H1 (cell line): Measurements from ENCODE around the gene AGXT2. TPM values are rescaled to one million over a fixed set of nuclear protein-coding genes. Genes with fewer than 3 reads are reported as not detected.

Experiments
- CTCF ChIA-PET: fragments of 300-600 bp; sonication (Branson Sonifier 250); formaldehyde crosslinking; loops from one replicate; lab custom pipeline; 2021; ENCODE audit not compliant: partially characterized antibody; lab: Charles Lee
- POLR2A ChIA-PET: fragments of 300-600 bp; sonication (Branson Sonifier 250); formaldehyde crosslinking; loops from one replicate; lab custom pipeline; 2021; ENCODE audit warnings: inconsistent platforms; ENCODE audit not compliant: partially characterized antibody; lab: Charles Lee
- DNase-seq, 2 experiments: peaks; one replicate each; pipeline versions ENCODE4 v3.0.0 to v3.0.0-alpha.2; 2010 to 2022; ENCODE audit warnings: low spot score in 2 of 2, low read depth in 1 of 2, mixed read lengths in 1 of 2
- FAIRE-seq: peaks from 2 replicates; lab custom pipeline; 2011; peaks lifted over from hg19 to GRCh38; lab: Jason Lieb, UNC
- H2AFZ ChIP-seq: 2 replicates; pipeline ENCODE4 v1.8.1; 2012; ENCODE audit warnings: low read length, inconsistent platforms
- H2AK5ac ChIP-seq: 2 replicates; pipeline ENCODE4 v1.6.1; 2013; ENCODE audit warnings: low read depth, low read length
- H2BK120ac ChIP-seq: replicated peaks from 2 replicates; pipeline ENCODE3; 2013; ENCODE audit warnings: low read depth, low read length, inconsistent platforms
- H2BK12ac ChIP-seq: 2 replicates; pipeline ENCODE4 v1.6.1; 2013; ENCODE audit warnings: low read depth, low read length
- H2BK15ac ChIP-seq: 2 replicates; pipeline ENCODE4 v1.6.1; 2013; ENCODE audit warnings: low read length
- H2BK20ac ChIP-seq: 2 replicates; pipeline ENCODE4 v1.6.1; 2013; ENCODE audit warnings: low read length
- H2BK5ac ChIP-seq: 2 replicates; pipeline ENCODE4 v1.6.1; 2013; ENCODE audit warnings: low read depth, low read length
- H3K14ac ChIP-seq: 2 replicates; pipeline ENCODE4 v1.6.1; 2013; ENCODE audit warnings: inconsistent platforms; ENCODE audit not compliant: insufficient read length
- H3K18ac ChIP-seq: 2 replicates; pipeline ENCODE4 v1.6.1; 2013; ENCODE audit warnings: low read length; ENCODE audit errors: extremely low read depth
- H3K23ac ChIP-seq: 2 replicates; pipeline ENCODE4 v1.6.1; 2013; ENCODE audit warnings: inconsistent platforms; ENCODE audit not compliant: insufficient read length
- H3K23me2 ChIP-seq: 2 replicates; pipeline ENCODE4 v1.6.1; 2013; ENCODE audit warnings: low read depth, low read length
- H3K27ac ChIP-seq: 2 replicates; pipeline ENCODE4 v1.6.1; 2011; ENCODE audit warnings: low read depth, low read length, inconsistent platforms
- H3K27me3 ChIP-seq, 4 experiments: replicated peaks in 1 of 4; 1 replicate in 1 of 4; 2 replicates in 3 of 4; pipeline versions ENCODE4 v1.6.1 to v1.8.1; 2011 to 2013; ENCODE audit warnings: low read length in 3 of 4, mild to moderate bottlenecking in 3 of 4, inconsistent platforms in 2 of 4, mixed read lengths in 2 of 4, moderate library complexity in 1 of 4; ENCODE audit not compliant: control insufficient read depth in 3 of 4, insufficient read depth in 3 of 4; ENCODE audit errors: extremely low read depth in 1 of 4
- H3K36me3 ChIP-seq, 4 experiments: 2 replicates each; pipeline versions ENCODE4 v1.6.1 to v1.8.1; 2011 to 2013; ENCODE audit warnings: mild to moderate bottlenecking in 4 of 4, low read length in 3 of 4, moderate library complexity in 2 of 4, control low read depth in 1 of 4, inconsistent platforms in 1 of 4; ENCODE audit not compliant: insufficient read depth in 4 of 4, control insufficient read depth in 2 of 4
- H3K4ac ChIP-seq: replicated peaks from 2 replicates; pipeline ENCODE3; 2013; ENCODE audit warnings: low read length, low read depth, mixed read lengths, inconsistent platforms; ENCODE audit not compliant: insufficient read length
- H3K4me1 ChIP-seq, 4 experiments: replicated peaks in 1 of 4; 1 replicate in 1 of 4; 2 replicates in 3 of 4; pipeline versions ENCODE4 v1.6.1 to v1.8.1; 2011 to 2013; ENCODE audit warnings: low read length in 3 of 4, inconsistent platforms in 2 of 4, mixed read lengths in 1 of 4; ENCODE audit not compliant: insufficient read depth in 4 of 4, control insufficient read depth in 3 of 4
- H3K4me2 ChIP-seq, 2 experiments: 2 replicates each; pipeline versions ENCODE4 v1.6.1 to v1.8.1; 2011 to 2013; ENCODE audit warnings: low read depth in 2 of 2, low read length in 2 of 2, control low read depth in 1 of 2, inconsistent platforms in 1 of 2, mild to moderate bottlenecking in 1 of 2; ENCODE audit not compliant: insufficient read depth in 1 of 2
- H3K4me3 ChIP-seq, 4 experiments: fragments of 200-600, 300-600 bp in 1 of 4; sonication (generic), shearing (Covaris generic), sonication (Bioruptor Twin) in 1 of 4; 2 replicates each; pipeline versions ENCODE4 v1.5.1 to v1.8.1; 2011 to 2016; ENCODE audit warnings: low read length in 4 of 4, low read depth in 3 of 4, control low read depth in 2 of 4, inconsistent platforms in 2 of 4, mild to moderate bottlenecking in 2 of 4, mixed read lengths in 1 of 4, moderate library complexity in 1 of 4; ENCODE audit not compliant: insufficient read depth in 2 of 4; ENCODE audit errors: extremely low read depth in 1 of 4
- H3K56ac ChIP-seq: replicated peaks from 2 replicates; pipeline ENCODE3; 2013; ENCODE audit warnings: low read depth, mild to moderate bottlenecking, mixed read lengths, low read length, inconsistent platforms; ENCODE audit not compliant: insufficient read length
- H3K79me1 ChIP-seq: 2 replicates; pipeline ENCODE4 v1.6.1; 2013; ENCODE audit warnings: low read depth, low read length, control low read depth
- H3K79me2 ChIP-seq, 2 experiments: 2 replicates each; pipeline versions ENCODE4 v1.6.1 to v1.8.1; 2012 to 2013; ENCODE audit warnings: low read length in 2 of 2, mild to moderate bottlenecking in 2 of 2, inconsistent platforms in 1 of 2; ENCODE audit not compliant: insufficient read depth in 2 of 2, control insufficient read depth in 1 of 2
- H3K9ac ChIP-seq, 4 experiments: replicated peaks in 1 of 4; 1 replicate in 1 of 4; 2 replicates in 3 of 4; pipeline versions ENCODE4 v1.6.1 to v1.8.1; 2011 to 2013; ENCODE audit warnings: low read depth in 3 of 4, low read length in 3 of 4, control low read depth in 2 of 4, mild to moderate bottlenecking in 2 of 4, moderate library complexity in 2 of 4, inconsistent platforms in 1 of 4; ENCODE audit errors: extremely low read depth in 1 of 4
- H3K9me3 ChIP-seq, 2 experiments: 2 replicates each; pipeline versions ENCODE4 v1.6.1 to v1.8.1; 2012 to 2013; ENCODE audit warnings: mild to moderate bottlenecking in 2 of 2, moderate library complexity in 2 of 2, control low read depth in 1 of 2, inconsistent platforms in 1 of 2, low read depth in 1 of 2, low read length in 1 of 2, mixed read lengths in 1 of 2; ENCODE audit not compliant: insufficient read depth in 2 of 2
- H4K20me1 ChIP-seq, 2 experiments: replicated peaks in 1 of 2; 2 replicates each; pipeline versions ENCODE3 to v1.8.1; 2011 to 2013; ENCODE audit warnings: inconsistent platforms in 2 of 2, low read length in 2 of 2, mild to moderate bottlenecking in 1 of 2; ENCODE audit not compliant: insufficient read depth in 2 of 2, control insufficient read depth in 1 of 2
- H4K5ac ChIP-seq: 2 replicates; pipeline ENCODE4 v1.6.1; 2013; ENCODE audit warnings: low read length, low read depth, mixed read lengths, inconsistent platforms; ENCODE audit not compliant: insufficient read length
- H4K8ac ChIP-seq: 2 replicates; pipeline ENCODE4 v1.8.0; 2013; ENCODE audit warnings: mild to moderate bottlenecking, moderate library complexity, low read length, inconsistent platforms; ENCODE audit not compliant: insufficient read depth; ENCODE audit errors: extremely low read depth
- H4K91ac ChIP-seq: replicated peaks from 2 replicates; pipeline ENCODE3; 2013; ENCODE audit warnings: low read length, mixed read lengths, inconsistent platforms; ENCODE audit not compliant: insufficient read length
- BCL11A ChIP-seq, 2 experiments: IDR thresholded peaks; one replicate each; pipeline ENCODE4 v1.6.1; 2011; ENCODE audit warnings: low read depth in 2 of 2, low read length in 2 of 2, mild to moderate bottlenecking in 2 of 2
- KDM1A ChIP-seq: fragments of 200-600, 300-600 bp; sonication (generic); IDR thresholded peaks from 2 replicates; pipeline ENCODE4 v1.7.1; 2016; ENCODE audit warnings: mild to moderate bottlenecking, low read length, borderline replicate concordance
- RFX5 ChIP-seq: IDR thresholded peaks from 2 replicates; pipeline ENCODE4 v1.6.1; 2011; ENCODE audit warnings: low read depth, low read length, improper control_type of control experiment, borderline replicate concordance
- RXRA ChIP-seq: IDR thresholded peaks from 2 replicates; pipeline ENCODE4 v1.6.1; 2011; ENCODE audit warnings: low read depth, mild to moderate bottlenecking, low read length, moderate library complexity; ENCODE audit not compliant: insufficient read depth
- SIRT6 ChIP-seq: IDR thresholded peaks from one replicate; pipeline ENCODE4 v1.7.1; 2012; ENCODE audit warnings: low read length, inconsistent platforms
- TCF12 ChIP-seq: IDR thresholded peaks from 2 replicates; pipeline ENCODE4 v1.6.1; 2011; ENCODE audit warnings: low read depth, mild to moderate bottlenecking, low read length
- WGBS, 2 experiments: shearing (Covaris generic) in 1 of 2; methylation state at CpG; one replicate each; pipeline versions ENCODE4 v1.1.6 to v1.1.7; 2013 to 2015; ENCODE audit warnings: low lambda C conversion rate in 2 of 2, mixed read lengths in 2 of 2, inconsistent platforms in 1 of 2, low coverage in 1 of 2, missing lambda C conversion rate in 1 of 2; ENCODE audit not compliant: insufficient replicate concordance in 2 of 2, insufficient coverage in 1 of 2, insufficient read length in 1 of 2; ENCODE audit errors: extremely low coverage in 1 of 2, missing lambda C conversion rate in 1 of 2; 5-methylcytosine and 5-hydroxymethylcytosine counted together
- polyA plus RNA-seq, 7 experiments: library from polyadenylated mRNA; depleted of rRNA in 3 of 7; stranded (reverse) in 5 of 7; unstranded in 2 of 7; fragments of >200 nt in 5 of 7; fragments of 200-250 nt in 2 of 7; gene quantifications; 1 replicate in 5 of 7; 2 replicates in 1 of 7; 4 replicates in 1 of 7; pipeline versions ENCODE4 v1.2.1 to v1.2.3, GENCODE V29; 2011 to 2013; ENCODE audit warnings: missing spikeins in 2 of 7, mixed read lengths in 2 of 7
- total RNA-seq: library from RNA; stranded (reverse); fragmentation: NEBNext Ultra II Directional; extraction: Animal tissue kit (Norgen Biotek cat#: 25700); gene quantifications from 2 replicates; pipeline ENCODE4 v1.2.1, GENCODE V29; 2021

AGXT2 gene
- total and polyA plus RNA-seq, 2 of the 8 experiments (the other 6 are each of a cell fraction or from before 2014, with no cell fraction given) = not detected

GRCh38 chr5:35004771-35005170 lies 43.0 kb downstream of the AGXT2 start:
- CTCF ChIA-PET = interaction anchor here (1.4 to 3.4 kb wide), 5 partner anchors 12 to 530 kb away, joined by 4 to 69 read pairs (median 9); no protein-coding TSS in a partner anchor
- FAIRE-seq = no peak

More at GRCh38 chr5:35004771-35005170, 43.0 kb downstream of the AGXT2 start:
- peaks cover 0 to 4% (median 0%) of the 10 kb centered on the region in 4 experiments; a peak in 1 of 7 replicates for H3K4me1 ChIP-seq
- POLR2A ChIA-PET = interaction anchor here (1.6 kb wide), 1 partner anchor 88 kb away, joined by 3 read pairs; no protein-coding TSS in a partner anchor
- H3K23me2 ChIP-seq = no peaks in the 10 kb centered on the region
- no peak overlapping the region for H3K14ac ChIP-seq
- no peak overlapping the region for H4K91ac ChIP-seq
- H3K56ac ChIP-seq = no peak overlapping the region
- H3K9me3 ChIP-seq = no peaks in the 10 kb centered on the region
- no peak overlapping the region for H2AFZ ChIP-seq
- no peaks in the 10 kb centered on the region for H4K20me1 ChIP-seq
- H2BK15ac ChIP-seq = no peak overlapping the region
- no peak overlapping the region for H4K8ac ChIP-seq
- H3K4ac ChIP-seq = no peak overlapping the region
- H3K27me3 ChIP-seq = no peaks in the 10 kb centered on the region
- TF ChIP-seq KDM1A (no peak), RFX5 (no peak), RXRA (no peak), BCL11A (IDR thresholded peaks at IDR 0.05; ENCODE audit: low read depth in 2 of 2, low read length in 2 of 2) (no peak), SIRT6 (no peak), TCF12 (no peak)
- H2BK5ac ChIP-seq = no peak overlapping the region
- H3K18ac ChIP-seq = no peak overlapping the region
- no peaks in the 10 kb centered on the region for H3K79me2 ChIP-seq
- H4K5ac ChIP-seq = no peak overlapping the region
- no peak overlapping the region for H2AK5ac ChIP-seq
- H2BK12ac ChIP-seq = no peak overlapping the region
- no peak overlapping the region for H2BK20ac ChIP-seq
- 79% methylated on average over 1 of the region's 1 CpG; no CpG with 5 or more reads in 1 of the 2 experiments for WGBS, 2 experiments
- no peak overlapping the region for H3K4me2 ChIP-seq
- H3K36me3 ChIP-seq = no peaks in the 10 kb centered on the region
- H3K23ac ChIP-seq = no peak overlapping the region
- no peak overlapping the region for H3K4me3 ChIP-seq
- no peak overlapping the region for H3K9ac ChIP-seq
- no peak overlapping the region for H3K27ac ChIP-seq
- H3K79me1 ChIP-seq = no peaks in the 10 kb centered on the region
- DNase-seq = no peak
- no peak overlapping the region for H2BK120ac ChIP-seq
